HEK293 (cell line): ENCODE data around the gene LCN6.

Experiments
- BCL6B ChIP-seq: fragments of 450-650 bp; formaldehyde crosslinking; IDR thresholded peaks from 2 replicates; pipeline ENCODE4 v1.5.1; 2017; ENCODE audit warnings: missing biosample characterization, missing genetic modification characterization
- CTCF ChIP-seq: fragments of 450-650 bp; formaldehyde crosslinking; IDR thresholded peaks from 2 replicates; pipeline ENCODE4 v1.5.1; 2016; ENCODE audit warnings: missing biosample characterization, missing genetic modification characterization
- GLIS1 ChIP-seq: fragments of 450-650 bp; formaldehyde crosslinking; IDR thresholded peaks from 2 replicates; pipeline ENCODE4 v1.5.1; 2016; ENCODE audit warnings: missing biosample characterization, missing genetic modification characterization
- KLF10 ChIP-seq: fragments of 450-650 bp; IDR thresholded peaks from 2 replicates; pipeline ENCODE4 v1.5.1; 2018; ENCODE audit warnings: missing biosample characterization, mild to moderate bottlenecking, missing genetic modification characterization
- ZNF280D ChIP-seq: fragments of 450-650 bp; formaldehyde crosslinking; IDR thresholded peaks from 2 replicates; pipeline ENCODE4 v1.5.1; 2016; ENCODE audit warnings: missing biosample characterization, missing genetic modification characterization
- ZNF626 ChIP-seq: fragments of 450-650 bp; sonication (Bioruptor Pico); formaldehyde crosslinking; IDR thresholded peaks from 2 replicates; pipeline ENCODE4 v1.5.1; 2018; ENCODE audit warnings: missing biosample characterization, missing genetic modification characterization, inconsistent platforms
- ZSCAN18 ChIP-seq: fragments of 450-650 bp; formaldehyde crosslinking; IDR thresholded peaks from 2 replicates; pipeline ENCODE4 v1.5.1; 2016; ENCODE audit warnings: missing biosample characterization, missing genetic modification characterization
- ZXDB ChIP-seq: fragments of 450-650 bp; formaldehyde crosslinking; IDR thresholded peaks from 2 replicates; pipeline ENCODE4 v1.5.1; 2016; ENCODE audit warnings: missing biosample characterization, missing genetic modification characterization

GRCh38 chr9:136779808-136780207 is 31.5 kb upstream of the LCN6 start:
- no peak for TF ChIP-seq ZNF280D (tag by site-specific recombination)
- no peak for TF ChIP-seq GLIS1
- TF ChIP-seq CTCF (tag by site-specific recombination), result no peak
- no peak for TF ChIP-seq KLF10
- TF ChIP-seq ZSCAN18 (tag by site-specific recombination), result no peak
- TF ChIP-seq BCL6B (tag by site-specific recombination), result no peak
- TF ChIP-seq ZNF626, result no peak
- no peak for TF ChIP-seq ZXDB (tag by site-specific recombination)
